Muscle of back (tissue), 11 donors: ENCODE results near the gene NHLRC4. TPM values are rescaled to one million over a fixed set of nuclear protein-coding genes. Genes with fewer than 3 reads are reported as not detected.

Source experiments
- DNase-seq, 3 donors: peaks; one replicate each; pipeline versions ENCODE4 v3.0.0 to v3.0.0-alpha.2; 2013
- polyA plus RNA-seq, 10 donors: library from polyadenylated mRNA; unstranded; fragments of 120-200 nt; gene quantifications; one replicate each; pipeline ENCODE4 v1.2.1, GENCODE V29; 2013; ENCODE audit not compliant: insufficient read length in 10 of 10

NHLRC4 gene
- polyA plus RNA-seq, 10 donors, result 0.77 to 1.5 (median 0.98) TPM

DNA sequence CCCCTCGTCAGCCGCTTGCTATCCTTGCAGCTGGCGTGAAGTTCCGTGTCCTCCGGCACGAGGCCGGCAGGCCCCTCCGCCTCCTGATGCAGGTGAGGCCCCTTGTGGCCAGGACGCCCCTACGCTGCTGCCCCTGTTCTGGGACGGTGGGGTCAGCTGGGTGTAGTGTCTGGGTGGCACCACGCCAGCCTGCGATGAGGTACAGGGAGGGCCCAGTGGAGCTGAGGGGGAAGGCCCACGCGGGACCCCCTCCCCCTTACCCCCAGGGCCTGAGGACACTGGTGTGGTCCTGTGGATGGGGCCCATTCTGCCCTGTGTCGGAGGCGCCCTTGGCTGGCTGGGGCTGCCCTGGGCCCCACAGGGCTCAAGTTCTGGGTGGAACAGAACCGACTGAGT is 15.4 kb downstream of the NHLRC4 start:
- DNase-seq, result no peak

GRCh38 chr16:582614-583331 is 16.0 kb downstream of the NHLRC4 start:
- DNase-seq, result no peak

DNA sequence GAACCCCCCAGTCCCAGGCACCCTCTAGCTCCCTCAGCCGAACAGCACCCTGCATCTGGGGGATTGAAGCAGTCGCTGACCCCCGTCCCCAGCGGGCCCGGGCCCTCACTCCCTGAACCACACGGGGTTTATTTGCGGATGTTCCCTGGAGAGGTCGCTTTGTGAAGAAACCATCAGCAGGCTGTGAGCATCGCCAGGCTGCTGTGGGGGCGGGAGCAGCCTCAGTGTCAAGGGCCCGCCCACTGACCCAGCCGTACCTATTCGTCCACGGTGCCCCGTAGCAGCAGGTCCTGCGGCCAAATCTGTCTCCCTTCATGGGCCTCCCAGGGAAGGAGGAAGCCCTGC is 16.6 kb downstream of the NHLRC4 start:
- no peak for DNase-seq

DNA sequence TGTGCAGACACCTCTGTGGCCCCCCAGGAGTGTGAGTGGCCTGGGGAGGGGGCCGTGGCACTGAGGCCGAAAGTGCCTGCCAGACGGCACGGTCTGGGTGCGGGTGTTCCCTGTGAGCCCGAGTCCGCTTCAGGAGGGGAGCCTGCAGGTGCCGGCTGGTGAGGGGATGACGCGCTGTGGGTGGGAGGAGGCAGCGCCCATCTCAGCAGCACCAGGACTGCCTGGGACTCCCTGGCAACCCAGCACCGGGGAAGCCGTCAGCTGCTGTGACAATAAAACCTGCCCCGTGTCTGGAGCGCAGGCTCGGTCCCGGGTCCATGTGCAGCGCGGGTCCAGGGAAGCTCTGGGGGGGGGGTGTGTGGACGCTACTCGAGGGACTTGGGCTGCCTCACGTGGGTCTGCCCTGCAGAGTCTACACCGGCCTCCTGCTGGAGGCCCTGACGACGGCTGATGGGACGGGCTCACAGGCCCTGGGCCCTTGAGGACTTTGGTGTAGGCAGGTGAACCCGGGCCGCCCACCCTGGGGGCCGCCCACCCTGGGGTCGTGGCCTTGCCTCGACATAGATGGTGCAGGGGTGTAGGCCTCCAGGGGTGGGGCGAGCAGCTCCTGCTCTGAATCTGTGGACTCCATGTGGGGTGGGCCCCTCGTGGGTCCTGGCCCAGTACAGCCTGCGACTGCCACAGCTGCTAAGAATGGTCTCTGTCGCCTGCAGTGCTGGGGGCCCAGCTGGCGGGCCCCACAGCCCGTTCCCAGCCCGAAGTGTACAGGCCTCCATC is 17.2 kb downstream of the NHLRC4 start:
- no peak for DNase-seq

DNA sequence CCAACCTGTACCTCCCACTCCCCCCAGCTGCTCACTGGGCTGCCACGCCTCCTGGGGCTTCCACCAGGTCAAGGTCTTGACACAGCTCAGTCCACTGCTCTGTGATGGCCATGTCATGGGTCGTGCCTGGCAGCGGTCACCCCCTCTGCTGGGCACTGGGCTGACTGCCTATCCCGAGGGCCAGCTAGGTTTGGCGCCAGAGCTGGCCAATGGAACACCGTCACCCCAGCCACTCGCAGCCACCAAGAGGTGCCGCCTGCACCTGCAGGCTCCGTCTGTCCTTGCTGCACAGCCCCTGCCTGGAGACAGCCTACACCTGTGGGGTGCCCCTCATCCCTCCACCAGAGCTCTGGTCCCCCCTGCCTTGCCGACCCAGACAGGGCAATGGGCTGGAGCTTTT is 18.5 kb downstream of the NHLRC4 start:
- no peak for DNase-seq

- DNase-seq, result no peak
These were observed 19.3 kb downstream of the NHLRC4 start for GRCh38 chr16:586047-586644.

- no peak for DNase-seq
These were observed 20.1 kb downstream of the NHLRC4 start for GRCh38 chr16:586645-587590.

- DNase-seq, result peak; percentile 43 to 72 (median 44)
These were observed 21.8 kb downstream of the NHLRC4 start for GRCh38 chr16:588639-588888.

- DNase-seq, result peak; percentile 97 to 100 (median 98)
These were observed 22.3 kb downstream of the NHLRC4 start for GRCh38 chr16:588889-589657.

DNA sequence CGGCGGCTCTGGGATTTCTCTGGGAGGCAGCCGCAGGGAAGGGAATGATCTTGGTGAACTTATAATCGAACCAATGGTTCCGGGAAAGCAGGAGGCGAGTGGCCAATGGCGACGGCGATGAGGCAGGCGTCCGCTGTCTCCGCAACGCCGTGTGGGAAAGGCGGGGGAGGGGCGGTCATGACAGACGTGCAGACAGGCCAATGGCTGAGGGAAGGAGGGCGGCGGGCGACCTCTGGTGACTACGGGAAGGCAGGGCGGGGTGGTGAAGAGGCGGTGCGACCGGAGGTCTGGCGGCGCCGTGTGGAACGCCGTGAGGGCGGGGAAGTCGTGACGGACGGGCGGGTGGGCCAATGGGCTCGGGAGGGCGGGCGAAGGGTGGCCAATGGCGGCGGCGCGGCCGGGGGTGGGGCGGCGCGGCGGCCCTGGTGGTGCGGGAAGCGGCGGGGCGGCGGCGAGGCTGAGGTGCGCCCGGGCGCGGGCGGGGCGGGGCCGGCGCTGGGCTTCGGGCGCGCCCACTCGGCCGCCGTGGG is 22.9 kb downstream of the NHLRC4 start, which contains the start of gene RAB40C:
Gene RAB40C (plus strand): TSS at position 409 of the 530 bp plus-strand sequence. CDS start 226 bp downstream, outside the sequence.
- DNase-seq, result peak; percentile 98 to 100 (median 100)

- DNase-seq, result peak in 2 of 3 donors; percentile 60 to 74
These were observed 23.5 kb downstream of the NHLRC4 start for GRCh38 chr16:590188-590814.

- DNase-seq, result no peak
These were observed 24.0 kb downstream of the NHLRC4 start for GRCh38 chr16:590815-591200.

DNA sequence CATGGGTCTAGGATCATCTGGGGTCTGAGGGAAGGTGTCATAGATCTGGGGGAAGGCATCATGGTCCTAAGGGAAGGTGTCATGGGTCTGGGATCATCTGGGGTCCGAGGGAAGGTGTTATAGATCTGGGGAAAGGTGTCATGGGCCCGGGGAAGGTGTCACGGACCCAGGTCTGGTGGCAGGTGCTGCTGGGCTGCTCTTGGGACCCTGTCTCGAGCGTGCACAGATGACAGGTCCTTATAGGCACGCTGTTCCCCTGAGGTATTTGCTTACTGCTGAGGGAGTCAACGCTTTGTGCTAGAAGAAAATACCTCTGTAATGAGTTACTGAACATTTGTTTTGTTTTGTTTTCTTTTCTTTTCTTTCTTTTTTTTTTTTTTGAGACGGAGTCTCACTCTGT is 24.4 kb downstream of the NHLRC4 start:
- no peak for DNase-seq

DNA sequence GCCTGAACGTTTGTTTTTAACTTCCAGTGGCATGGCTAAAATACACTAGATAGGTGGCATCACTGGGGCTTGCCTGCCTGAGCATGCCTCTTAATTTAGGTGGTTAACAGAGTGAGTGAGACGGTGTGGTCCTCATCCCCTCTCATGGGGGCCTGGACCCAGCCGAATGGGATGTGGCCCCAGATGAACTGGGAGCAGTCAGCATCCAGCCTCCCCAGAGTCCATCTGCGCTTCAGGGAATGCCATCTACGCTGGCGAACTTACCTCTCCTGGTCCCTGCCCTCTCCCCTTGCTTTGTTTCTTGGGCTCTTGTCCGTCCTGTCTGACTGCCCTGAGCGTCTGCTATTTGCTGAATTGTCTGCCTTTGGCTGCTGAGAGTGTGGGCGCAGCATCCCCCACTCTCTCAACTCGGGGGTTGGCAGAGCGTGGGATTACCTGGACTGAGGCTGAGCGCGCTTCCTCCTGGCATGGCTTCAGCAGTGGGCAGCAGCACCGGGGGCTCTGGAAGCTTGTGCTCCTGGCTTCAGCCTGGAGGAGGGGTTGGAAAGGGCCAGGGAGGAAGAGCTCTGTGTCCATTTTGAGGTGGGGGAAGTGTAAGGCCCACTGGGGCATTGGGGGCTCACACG is 25.2 kb downstream of the NHLRC4 start:
- DNase-seq, result no peak

GRCh38 chr16:592518-593306 is 25.9 kb downstream of the NHLRC4 start:
- DNase-seq, result no peak

DNA sequence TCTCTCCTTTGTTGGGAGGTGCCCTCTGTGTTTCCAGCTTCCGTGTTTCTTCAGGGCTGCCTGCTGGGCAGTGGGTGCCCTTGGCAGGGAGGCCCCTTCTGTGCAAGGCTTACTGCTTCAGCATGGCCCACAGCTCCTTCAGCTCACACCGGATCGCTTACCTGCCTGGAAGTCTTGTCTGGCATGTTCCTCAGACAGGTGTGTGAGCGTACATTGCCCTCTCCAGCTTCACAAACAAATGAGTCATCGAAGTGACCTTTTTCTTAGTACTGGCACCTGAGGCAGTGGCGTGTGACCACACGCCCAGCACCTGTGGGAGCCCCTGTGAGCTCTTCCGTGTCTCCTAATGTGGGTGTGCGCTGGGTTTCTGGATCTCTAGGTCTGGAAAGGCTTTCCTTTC is 26.6 kb downstream of the NHLRC4 start:
- no peak for DNase-seq

GRCh38 chr16:593807-594206 is 27.0 kb downstream of the NHLRC4 start:
- no peak for DNase-seq

DNA sequence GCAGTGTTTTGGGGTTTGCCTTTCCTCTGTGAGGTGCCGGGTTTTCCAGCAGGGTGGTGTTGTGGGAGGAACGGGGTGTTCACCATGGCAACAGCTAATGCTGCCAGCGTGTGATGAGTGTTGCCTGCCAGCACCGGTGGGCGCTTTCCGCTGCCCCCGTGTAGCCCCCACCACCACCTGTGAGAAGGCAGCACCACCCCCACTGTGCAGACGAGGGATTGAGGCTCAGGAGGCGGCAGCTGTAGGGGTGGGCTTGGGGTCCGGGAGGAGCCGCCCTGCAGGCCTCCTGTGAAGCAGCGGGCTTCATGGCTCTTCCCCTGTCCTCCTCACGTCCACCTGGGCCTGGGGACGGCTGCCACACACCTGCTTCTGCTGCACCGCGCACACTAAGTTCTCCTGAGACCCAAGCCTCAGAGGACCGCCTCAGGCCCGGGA is 28.3 kb downstream of the NHLRC4 start:
- DNase-seq, result no peak
